SJCRH30 (cell line): ENCODE results near the gene ENO1. TPM values are rescaled to one million over a fixed set of nuclear protein-coding genes. Genes with fewer than 3 reads are reported as not detected.
"Not testable (repeated sequence)": the region's sequence is repeated elsewhere in the genome, so short reads cannot be mapped to it uniquely, and the experiment has no call there.

Experiments
- DNase-seq, 2 experiments: peaks; one replicate each; pipeline ENCODE4 v3.0.0-alpha.2; 2015 to 2020
- H3K27ac ChIP-seq: fragments of 250-450 bp; sonication (Bioruptor Pico); 2 replicates; pipeline ENCODE4 v1.5.1; 2020; ENCODE audit warnings: mild to moderate bottlenecking, moderate library complexity
- H3K27me3 ChIP-seq: fragments of 250-450 bp; sonication (Bioruptor Pico); 2 replicates; pipeline ENCODE4 v1.5.1; 2020; ENCODE audit warnings: mild to moderate bottlenecking, moderate library complexity
- H3K36me3 ChIP-seq: fragments of 250-450 bp; sonication (Bioruptor Pico); 2 replicates; pipeline ENCODE4 v1.5.1; 2020; ENCODE audit warnings: mild to moderate bottlenecking, moderate library complexity
- H3K4me1 ChIP-seq: fragments of 250-450 bp; sonication (Bioruptor Pico); 2 replicates; pipeline ENCODE4 v1.5.1; 2020; ENCODE audit warnings: mild to moderate bottlenecking, moderate library complexity
- H3K4me3 ChIP-seq: fragments of 250-450 bp; sonication (Bioruptor Pico); 2 replicates; pipeline ENCODE4 v1.5.1; 2020; ENCODE audit warnings: mild to moderate bottlenecking, moderate library complexity
- H3K9me3 ChIP-seq: fragments of 250-450 bp; sonication (Bioruptor Pico); replicated peaks from 2 replicates; pipeline ENCODE4 v1.5.1; 2020; ENCODE audit warnings: mild to moderate bottlenecking, moderate library complexity
- total RNA-seq: library from RNA; depleted of rRNA; stranded (reverse); fragments of >200 nt; shearing (Covaris generic); gene quantifications from 2 replicates; pipeline ENCODE4 v1.2.3, GENCODE V29; 2014

The ENO1 gene
- total RNA-seq, 1 experiment from 2014 or later: 2,596 TPM

GRCh38 chr1:8851060-8851459, 27.4 kb downstream of the ENO1 start:
- DNase-seq: no peak
- H3K27ac ChIP-seq: no peak overlapping the region
- H3K9me3 ChIP-seq: no peaks in the 10 kb centered on the region
- H3K4me3 ChIP-seq: no peak overlapping the region
- no peaks in the 10 kb centered on the region for H3K27me3 ChIP-seq
- no peaks in the 10 kb centered on the region for H3K36me3 ChIP-seq
- peaks cover 15% of the 10 kb centered on the region for H3K4me1 ChIP-seq

GRCh38 chr1:8848663-8849386, 29.7 kb downstream of the ENO1 start:
- Histone ChIP-seq H3K27ac (peak overlapping the region; percentile 47), H3K9me3 (no peaks in the 10 kb centered on the region), H3K4me1 (peaks cover 26% of the 10 kb centered on the region), H3K4me3 (no peak overlapping the region; the same call in 1 of the 2 replicates), H3K27me3 (no peaks in the 10 kb centered on the region), H3K36me3 (no peaks in the 10 kb centered on the region)
- DNase-seq: peak; percentile 96 to 99

GRCh38 chr1:8847990-8848389, 30.5 kb downstream of the ENO1 start:
- peak; percentile 96 to 98 for DNase-seq
- Histone ChIP-seq H3K9me3 (no peaks in the 10 kb centered on the region), H3K27ac (peak overlapping the region; percentile 47)

GRCh38 chr1:8846263-8846662, 32.2 kb downstream of the ENO1 start:
- Histone ChIP-seq H3K4me1 (peaks cover 26% of the 10 kb centered on the region), H3K9me3 (no peaks in the 10 kb centered on the region; the same call in 1 of the 2 replicates), H3K27me3 (no peaks in the 10 kb centered on the region), H3K27ac (no peak overlapping the region), H3K36me3 (no peaks in the 10 kb centered on the region), H3K4me3 (no peak overlapping the region)
- no peak for DNase-seq

More at GRCh38 chr1:8847990-8848389, 30.5 kb downstream of the ENO1 start:
- no peaks in the 10 kb centered on the region for H3K27me3 ChIP-seq
- H3K36me3 ChIP-seq: no peaks in the 10 kb centered on the region
- H3K4me3 ChIP-seq: no peak overlapping the region
- peaks cover 26% of the 10 kb centered on the region for H3K4me1 ChIP-seq

GRCh38 chr1:8845104-8846097, 33.1 kb downstream of the ENO1 start:
- Histone ChIP-seq H3K4me3 (no peak overlapping the region), H3K4me1 (peaks cover 26% of the 10 kb centered on the region), H3K9me3 (no peaks in the 10 kb centered on the region; the same call in 1 of the 2 replicates), H3K27ac (peak overlapping the region; percentile 18), H3K27me3 (no peaks in the 10 kb centered on the region), H3K36me3 (no peaks in the 10 kb centered on the region)
- DNase-seq: no peak

GRCh38 chr1:8844501-8845006, 33.9 kb downstream of the ENO1 start:
- Histone ChIP-seq H3K4me1 (peaks cover 26% of the 10 kb centered on the region), H3K27me3 (no peaks in the 10 kb centered on the region), H3K36me3 (no peaks in the 10 kb centered on the region), H3K27ac (peak overlapping the region; percentile 18), H3K4me3 (no peak overlapping the region), H3K9me3 (no peaks in the 10 kb centered on the region; the same call in 1 of the 2 replicates)
- DNase-seq: peak; percentile 94 to 97

- Histone ChIP-seq H3K4me3 (no peak overlapping the region), H3K4me1 (peaks cover 13% of the 10 kb centered on the region), H3K36me3 (no peaks in the 10 kb centered on the region), H3K9me3 (no peaks in the 10 kb centered on the region; the same call in 1 of the 2 replicates), H3K27me3 (peaks cover 2% of the 10 kb centered on the region; the same call in 1 of the 2 replicates), H3K27ac (no peak overlapping the region)
- DNase-seq: no peak
Observed at GRCh38 chr1:8841395-8841794, 37.1 kb downstream of the ENO1 start.

- Histone ChIP-seq H3K4me3 (no peak overlapping the region), H3K4me1 (peaks cover 11% of the 10 kb centered on the region), H3K27ac (no peak overlapping the region), H3K36me3 (no peaks in the 10 kb centered on the region), H3K27me3 (peaks cover 3% of the 10 kb centered on the region; the same call in 1 of the 2 replicates), H3K9me3 (no peaks in the 10 kb centered on the region; the same call in 1 of the 2 replicates)
- no peak for DNase-seq
Observed at GRCh38 chr1:8839990-8840389, 38.5 kb downstream of the ENO1 start.

- peaks cover 3% of the 10 kb centered on the region; the same call in 1 of the 2 replicates for H3K4me1 ChIP-seq
- peaks cover 3% of the 10 kb centered on the region; the same call in 1 of the 2 replicates for H3K27me3 ChIP-seq
- H3K9me3 ChIP-seq: no peaks in the 10 kb centered on the region
- H3K27ac ChIP-seq: no peak overlapping the region
- no peak for DNase-seq
- no peaks in the 10 kb centered on the region for H3K36me3 ChIP-seq
- no peak overlapping the region for H3K4me3 ChIP-seq
Observed at GRCh38 chr1:8835941-8836643, 42.4 kb downstream of the ENO1 start.

- peaks cover under 1% of the 10 kb centered on the region; the same call in 1 of the 2 replicates for H3K27me3 ChIP-seq
- H3K4me1 ChIP-seq: peaks cover 12% of the 10 kb centered on the region
- no peaks in the 10 kb centered on the region for H3K36me3 ChIP-seq
- H3K4me3 ChIP-seq: no peak overlapping the region
- DNase-seq: no peak
- no peaks in the 10 kb centered on the region for H3K9me3 ChIP-seq
- no peak overlapping the region for H3K27ac ChIP-seq
Observed at GRCh38 chr1:8831340-8831739, 47.1 kb downstream of the ENO1 start.

GRCh38 chr1:8830732-8831131, 47.8 kb downstream of the ENO1 start:
- not testable (repeated sequence) for H3K9me3 ChIP-seq, H3K27me3 ChIP-seq, DNase-seq, H3K27ac ChIP-seq, H3K4me3 ChIP-seq, H3K36me3 ChIP-seq
- peaks cover 11% of the 10 kb centered on the region; the same call in 1 of the 2 replicates for H3K4me1 ChIP-seq

- Histone ChIP-seq H3K36me3 (no peaks in the 10 kb centered on the region), H3K27ac (no peak overlapping the region), H3K4me1 (peaks cover 39% of the 10 kb centered on the region), H3K9me3 (no peaks in the 10 kb centered on the region), H3K27me3 (no peaks in the 10 kb centered on the region), H3K4me3 (no peak overlapping the region)
- DNase-seq: peak; percentile 30 to 37
Observed at GRCh38 chr1:8825985-8826481, 52.5 kb downstream of the ENO1 start.

- DNase-seq: peak in 1 of 2 experiments; percentile 42
- H3K4me1 ChIP-seq: peaks cover 29% of the 10 kb centered on the region
- H3K36me3 ChIP-seq: no peaks in the 10 kb centered on the region
- no peak overlapping the region for H3K4me3 ChIP-seq
- peak overlapping the region; percentile 29 for H3K27ac ChIP-seq
- H3K9me3 ChIP-seq: no peaks in the 10 kb centered on the region
- H3K27me3 ChIP-seq: no peaks in the 10 kb centered on the region
Observed at GRCh38 chr1:8823295-8823664, 55.2 kb downstream of the ENO1 start.
